ENCODE results near the gene SLC7A7. TPM values are rescaled to one million over a fixed set of nuclear protein-coding genes. Genes with fewer than 3 reads are reported as not detected.
A peak's percentile ranks its signal among the peaks of the same experiment; 100 is the strongest.
"Not testable (repeated sequence)": the region's sequence is repeated elsewhere in the genome, so short reads cannot be mapped to it uniquely, and the experiment has no call there.

SLC7A7 gene
- polyA plus RNA-seq, 2 of the 4 experiments (the other 2 are of a cell fraction), result 44.2 to 86.8 TPM

- ATAC-seq (peak in 1 of 2 experiments; percentile 30; a peak in 2 of 6 replicates), FAIRE-seq (no peak), DNase-seq (ENCODE audit: low read depth in 1 of 2, low spot score in 1 of 2) (no peak)
- Histone ChIP-seq H3K27ac (peak overlapping the region in 1 of 2 experiments; percentile 31; a peak in 1 of 6 replicates), H3K4me2 (peak overlapping the region; percentile 39; the same call in 2 of the 3 replicates), H3K9me3 (no peaks in the 10 kb centered on the region), H3K4me1 (peaks cover 18% of the 10 kb centered on the region), H3K4me3 (no peak overlapping the region)
- CTCF ChIA-PET, result interaction anchor here (1.1 to 2.3 kb wide), 5 partner anchors 14 to 65 kb away, joined by 3 to 8 read pairs (median 4); no protein-coding TSS in a partner anchor
- WGBS (ENCODE audit: missing lambda C conversion rate), result 64% methylated on average over 13 of the region's 13 CpGs
- POLR2A ChIA-PET, result interaction anchor here (0.6 kb wide), 1 partner anchor 10 kb away, joined by 3 read pairs; no protein-coding TSS in a partner anchor
- no peak for TF ChIP-seq ESRRA (IDR thresholded peaks at IDR 0.05; ENCODE audit: borderline replicate concordance, low read length)
- TF ChIP-seq SREBF2 (IDR thresholded peaks at IDR 0.05), result no peak
- TF ChIP-seq GATA3 (IDR thresholded peaks at IDR 0.05; ENCODE audit: borderline replicate concordance), result no peak
- no peak for TF ChIP-seq HDAC2 (IDR thresholded peaks at IDR 0.05)
- TF ChIP-seq CBX8 (IDR thresholded peaks at IDR 0.05), result no peak
- no peak for TF ChIP-seq KDM5A (IDR thresholded peaks at IDR 0.05)
- no peak for TF ChIP-seq RFX5 (IDR thresholded peaks at IDR 0.05)
- no peak for TF ChIP-seq CHD4 (IDR thresholded peaks at IDR 0.05; ENCODE audit: borderline replicate concordance)
- no peak for TF ChIP-seq CHD2 (IDR thresholded peaks at IDR 0.05; ENCODE audit: low read length, partially characterized antibody)
- TF ChIP-seq EHF (CRISPR knock-in tag; IDR thresholded peaks at IDR 0.05), result no peak
- no peak for TF ChIP-seq BHLHE40 (IDR thresholded peaks at IDR 0.05; ENCODE audit: low read depth, low read length)
- no peak for TF ChIP-seq RARB (CRISPR knock-in tag; IDR thresholded peaks at IDR 0.05)
- TF ChIP-seq FOXS1 (CRISPR knock-in tag; IDR thresholded peaks at IDR 0.05), result no peak
- no peak for TF ChIP-seq FOSB (CRISPR knock-in tag; IDR thresholded peaks at IDR 0.05)
- TF ChIP-seq EP300 (IDR thresholded peaks at IDR 0.05), result no peak
Observed at GRCh38 chr14:22807432-22808087, 7.7 kb downstream of the SLC7A7 start.

GRCh38 chr14:22805235-22805634 is 10.0 kb downstream of the SLC7A7 start:
- DNase-seq (ENCODE audit: low read depth in 1 of 2, low spot score in 1 of 2), result not testable (repeated sequence)

GRCh38 chr14:22803687-22803974 is 11.6 kb downstream of the SLC7A7 start:
- H3K9me3 ChIP-seq, result no peaks in the 10 kb centered on the region
- no peak overlapping the region for H3K27ac ChIP-seq
- 81% methylated on average over 3 of the region's 3 CpGs for WGBS (ENCODE audit: missing lambda C conversion rate)
- no peak for FAIRE-seq
- no peak overlapping the region for H3K4me3 ChIP-seq
- TF ChIP-seq NFE2L2 (conservative IDR thresholded peaks at IDR 0.05; ENCODE audit: low read length) (no peak), RFX5 (IDR thresholded peaks at IDR 0.05) (no peak)
- peaks cover 16% of the 10 kb centered on the region for H3K4me1 ChIP-seq
- POLR2A ChIA-PET, result no interaction called here
- H3K4me2 ChIP-seq, result no peak overlapping the region
- CTCF ChIA-PET, result no interaction called here
- no peak for DNase-seq (ENCODE audit: low read depth in 1 of 2, low spot score in 1 of 2)
- no peak for ATAC-seq

More at GRCh38 chr14:22805235-22805634, 10.0 kb downstream of the SLC7A7 start:
- WGBS (ENCODE audit: missing lambda C conversion rate), result 91% methylated on average over 4 of the region's 4 CpGs
- H3K4me2 ChIP-seq, H3K27ac ChIP-seq, ATAC-seq, FAIRE-seq, H3K4me3 ChIP-seq, POLR2A ChIA-PET, H3K9me3 ChIP-seq: not testable (repeated sequence)
- CTCF ChIA-PET, result interaction anchor here (0.6 to 0.7 kb wide), 4 partner anchors 17 to 235 kb away, joined by 3 read pairs; no protein-coding TSS in a partner anchor
- H3K4me1 ChIP-seq, result peaks cover 18% of the 10 kb centered on the region

GRCh38 chr14:22802860-22803686 is 12.2 kb downstream of the SLC7A7 start:
- Histone ChIP-seq H3K9me3 (no peaks in the 10 kb centered on the region), H3K27ac (no peak overlapping the region), H3K4me3 (no peak overlapping the region), H3K4me2 (no peak overlapping the region), H3K4me1 (peaks cover 11% of the 10 kb centered on the region)
- ChIA-PET CTCF (interaction anchor here (1.2 to 2.5 kb wide), 3 partner anchors 20 to 50 kb away, joined by 3 to 5 read pairs (median 4); no protein-coding TSS in a partner anchor), POLR2A (no interaction called here)
- DNase-seq (ENCODE audit: low read depth in 1 of 2, low spot score in 1 of 2) (no peak), ATAC-seq (no peak), FAIRE-seq (no peak)
- 73% methylated on average over 12 of the region's 12 CpGs for WGBS (ENCODE audit: missing lambda C conversion rate)
- TF ChIP-seq ESRRA (IDR thresholded peaks at IDR 0.05; ENCODE audit: borderline replicate concordance, low read length), result no peak
- TF ChIP-seq PBX3 (IDR thresholded peaks at IDR 0.05), result no peak
- no peak for TF ChIP-seq USF2 (IDR thresholded peaks at IDR 0.05)
- TF ChIP-seq HOXA7 (CRISPR knock-in tag; IDR thresholded peaks at IDR 0.05), result no peak
- TF ChIP-seq PHF8 (IDR thresholded peaks at IDR 0.05; ENCODE audit: borderline replicate concordance, low read depth), result no peak
- no peak for TF ChIP-seq CTCF (IDR thresholded peaks at IDR 0.05)
- no peak for TF ChIP-seq CEBPB (IDR thresholded peaks at IDR 0.05)
- no peak for TF ChIP-seq MYC (IDR thresholded peaks at IDR 0.05; ENCODE audit: borderline replicate concordance, low read length)
- TF ChIP-seq HEYL (CRISPR knock-in tag; IDR thresholded peaks at IDR 0.05), result no peak
- no peak for TF ChIP-seq TFCP2L1 (CRISPR knock-in tag; IDR thresholded peaks at IDR 0.05)
- TF ChIP-seq RAD21 (conservative IDR thresholded peaks at IDR 0.05 in 1 of 2, IDR thresholded peaks at IDR 0.05 in 1 of 2), result no peak
- no peak for TF ChIP-seq JUNB (IDR thresholded peaks at IDR 0.05)
